Epithelial cell of proximal tubule (primary cell): ENCODE results near the gene ROCK2. TPM values are rescaled to one million over a fixed set of nuclear protein-coding genes. Genes with fewer than 3 reads are reported as not detected.

Experiments used
- DNase-seq: peaks from one replicate; pipeline ENCODE4 v3.0.0-alpha.2; 2011; ENCODE audit warnings: low read depth
- H3K4me3 ChIP-seq: 2 replicates; pipeline ENCODE4 v1.5.1; 2011; ENCODE audit warnings: low read depth, mild to moderate bottlenecking, low read length
- total RNA-seq: library from RNA; depleted of rRNA; stranded (reverse); fragments of >200 nt; gene quantifications from 2 replicates; pipeline ENCODE4 v1.2.3, GENCODE V29; 2015
- TF ChIP-seq, protein P1 (sequence below): conservative IDR thresholded peaks from 2 replicates; pipeline ENCODE4 v1.5.1; 2012; ENCODE audit warnings: low read depth, mild to moderate bottlenecking, low read length

The ROCK2 gene
- total RNA-seq, 1 donor from 2014 or later: 22.2 TPM

DNA sequence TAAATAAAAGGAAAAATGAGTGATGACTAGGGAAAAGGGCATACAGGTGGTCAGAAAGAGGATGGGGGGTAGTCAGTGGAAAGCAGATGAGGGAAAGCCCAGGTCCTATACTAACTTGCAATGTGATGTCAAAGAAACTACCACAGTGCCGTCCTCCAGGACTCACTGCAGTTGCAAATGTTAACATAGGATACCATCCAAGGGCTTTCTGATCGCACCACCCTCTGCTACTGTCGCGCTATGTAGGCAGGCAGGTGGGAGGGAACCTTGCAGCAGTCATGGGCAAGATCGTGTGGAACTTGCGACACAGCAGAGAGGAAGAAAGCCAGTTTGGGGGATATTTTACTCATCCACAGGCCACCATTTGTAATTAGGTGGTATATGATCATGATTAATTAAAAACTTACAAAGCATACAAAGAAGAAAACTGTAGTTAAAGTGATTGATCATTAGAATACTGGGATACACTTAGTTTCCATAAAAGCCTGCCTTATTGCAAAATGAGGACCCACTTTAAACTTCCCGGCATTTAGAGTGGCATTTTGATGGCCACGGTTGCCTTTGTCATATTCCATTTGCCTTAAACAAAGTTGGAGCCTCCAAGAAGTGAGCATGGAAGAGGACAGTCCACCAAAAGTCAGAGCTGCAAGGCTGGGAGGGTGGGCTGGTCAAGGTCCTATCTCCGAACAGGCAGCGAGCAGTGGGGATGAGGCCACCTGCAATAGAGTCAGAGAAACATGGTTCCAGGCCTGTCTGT lies 8.5 kb upstream of the ROCK2 start:
- TF ChIP-seq, protein P1, sequence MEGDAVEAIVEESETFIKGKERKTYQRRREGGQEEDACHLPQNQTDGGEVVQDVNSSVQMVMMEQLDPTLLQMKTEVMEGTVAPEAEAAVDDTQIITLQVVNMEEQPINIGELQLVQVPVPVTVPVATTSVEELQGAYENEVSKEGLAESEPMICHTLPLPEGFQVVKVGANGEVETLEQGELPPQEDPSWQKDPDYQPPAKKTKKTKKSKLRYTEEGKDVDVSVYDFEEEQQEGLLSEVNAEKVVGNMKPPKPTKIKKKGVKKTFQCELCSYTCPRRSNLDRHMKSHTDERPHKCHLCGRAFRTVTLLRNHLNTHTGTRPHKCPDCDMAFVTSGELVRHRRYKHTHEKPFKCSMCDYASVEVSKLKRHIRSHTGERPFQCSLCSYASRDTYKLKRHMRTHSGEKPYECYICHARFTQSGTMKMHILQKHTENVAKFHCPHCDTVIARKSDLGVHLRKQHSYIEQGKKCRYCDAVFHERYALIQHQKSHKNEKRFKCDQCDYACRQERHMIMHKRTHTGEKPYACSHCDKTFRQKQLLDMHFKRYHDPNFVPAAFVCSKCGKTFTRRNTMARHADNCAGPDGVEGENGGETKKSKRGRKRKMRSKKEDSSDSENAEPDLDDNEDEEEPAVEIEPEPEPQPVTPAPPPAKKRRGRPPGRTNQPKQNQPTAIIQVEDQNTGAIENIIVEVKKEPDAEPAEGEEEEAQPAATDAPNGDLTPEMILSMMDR: no peak
- no peak for DNase-seq

GRCh38 chr2:11348209-11348749 lies 3.8 kb upstream of the ROCK2 start:
- H3K4me3 ChIP-seq: no peak overlapping the region
- DNase-seq: no peak
- TF ChIP-seq, protein P1: no peak

More for the DNA sequence above, 8.5 kb upstream of the ROCK2 start:
- H3K4me3 ChIP-seq: no peak overlapping the region

DNA sequence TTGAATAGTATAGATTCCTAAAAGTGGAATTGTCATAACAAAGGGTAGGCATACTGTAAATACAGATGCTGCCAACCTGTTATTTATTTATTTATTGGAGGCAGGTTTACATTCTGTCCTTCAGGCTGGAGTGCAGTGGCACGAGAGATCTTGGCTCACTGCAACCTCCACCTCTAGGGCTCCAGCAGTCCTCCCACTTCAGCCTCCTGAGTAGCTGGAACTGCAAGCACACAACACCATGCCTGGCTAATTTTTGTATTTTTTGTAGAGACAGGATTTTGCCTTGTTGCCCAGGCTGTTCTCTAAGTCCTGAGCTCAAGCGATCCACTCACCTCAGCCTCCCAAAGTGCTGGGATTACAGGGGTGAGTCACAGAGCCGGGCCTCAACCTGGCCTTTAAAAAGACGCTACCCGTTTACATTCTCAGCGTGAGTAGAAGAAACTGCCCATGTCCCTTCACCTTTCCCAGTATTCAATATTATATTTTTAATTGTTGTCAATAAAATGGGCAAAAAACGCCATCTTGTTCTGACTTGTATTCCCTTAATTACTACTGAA lies 3.0 kb upstream of the ROCK2 start:
- no peak overlapping the region for H3K4me3 ChIP-seq
- no peak for DNase-seq
- TF ChIP-seq, protein P1: no peak

DNA sequence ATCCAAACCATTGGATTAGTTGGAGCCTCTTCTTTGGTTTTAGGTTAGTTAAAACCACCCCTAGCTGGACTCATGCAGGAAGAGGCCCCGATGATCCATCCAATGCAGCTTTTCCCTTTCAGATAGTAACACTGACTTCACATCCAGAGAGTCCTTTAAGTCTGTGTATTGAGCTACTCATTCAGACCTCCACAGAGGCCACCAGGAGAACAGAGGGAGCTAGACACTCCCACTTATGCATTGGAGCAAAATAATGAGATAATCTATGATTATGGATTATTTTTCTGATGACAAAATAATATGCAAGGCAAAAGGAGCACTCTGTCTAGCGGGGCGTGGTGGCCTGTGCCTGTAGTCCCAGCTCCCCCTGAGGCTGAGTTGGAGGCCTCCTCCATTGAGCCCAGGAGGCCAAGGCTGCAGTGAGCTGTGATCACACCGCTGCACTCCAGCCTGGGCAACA lies 1.6 kb upstream of the ROCK2 start:
- DNase-seq: no peak
- no peak overlapping the region for H3K4me3 ChIP-seq
- TF ChIP-seq, protein P1: no peak

- DNase-seq: no peak
- TF ChIP-seq, protein P1: no peak
Measured at GRCh38 chr2:11344956-11345677, 681 bp upstream of the ROCK2 start.

DNA sequence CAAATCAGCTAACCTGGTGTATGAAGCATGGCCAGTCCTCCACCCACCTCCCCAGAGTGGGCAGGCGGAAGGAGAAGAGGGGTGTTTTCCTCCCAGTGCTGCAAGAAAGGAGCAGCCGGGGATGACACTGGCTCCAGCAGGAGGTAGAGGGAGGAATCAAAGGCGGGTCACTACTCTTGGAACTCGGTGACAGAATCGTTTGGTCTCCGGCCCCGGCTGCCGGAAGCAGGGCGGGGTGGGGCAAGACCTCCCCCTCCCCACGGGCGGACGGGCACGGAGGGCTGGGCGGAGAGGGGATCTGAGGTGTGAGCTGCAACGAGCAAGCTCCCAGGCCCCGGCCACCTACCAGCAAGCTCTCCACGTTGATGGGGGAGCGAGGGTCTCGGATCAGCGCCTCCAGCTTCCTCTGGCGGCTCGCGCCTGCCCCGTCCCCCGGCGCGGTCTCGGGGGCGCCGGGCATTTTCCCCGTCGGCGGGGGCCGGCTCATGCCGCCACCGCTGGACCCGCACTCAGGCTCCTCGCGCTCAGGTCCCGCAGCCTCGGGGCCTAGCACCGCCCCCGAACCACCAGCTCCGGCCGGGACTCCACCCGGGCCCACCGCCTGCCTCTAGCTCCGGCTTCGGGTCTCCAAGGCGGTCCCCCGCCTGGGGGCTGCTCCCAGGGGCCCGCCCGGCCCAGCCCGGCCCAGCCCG lies 640 bp downstream of the ROCK2 start:
- DNase-seq: no peak
- TF ChIP-seq, protein P1: no peak
- peak overlapping the region; percentile 91 for H3K4me3 ChIP-seq

More at GRCh38 chr2:11344956-11345677, 681 bp upstream of the ROCK2 start:
- peak overlapping the region; percentile 91 for H3K4me3 ChIP-seq
